NCI-H82 (cell line): ENCODE data around the gene COL6A3.

ENCODE experiments used
- DNase-seq: peaks from one replicate; lab custom pipeline; 2025; lab: John Stamatoyannopoulos, UW

The COL6A3 gene, protein sequence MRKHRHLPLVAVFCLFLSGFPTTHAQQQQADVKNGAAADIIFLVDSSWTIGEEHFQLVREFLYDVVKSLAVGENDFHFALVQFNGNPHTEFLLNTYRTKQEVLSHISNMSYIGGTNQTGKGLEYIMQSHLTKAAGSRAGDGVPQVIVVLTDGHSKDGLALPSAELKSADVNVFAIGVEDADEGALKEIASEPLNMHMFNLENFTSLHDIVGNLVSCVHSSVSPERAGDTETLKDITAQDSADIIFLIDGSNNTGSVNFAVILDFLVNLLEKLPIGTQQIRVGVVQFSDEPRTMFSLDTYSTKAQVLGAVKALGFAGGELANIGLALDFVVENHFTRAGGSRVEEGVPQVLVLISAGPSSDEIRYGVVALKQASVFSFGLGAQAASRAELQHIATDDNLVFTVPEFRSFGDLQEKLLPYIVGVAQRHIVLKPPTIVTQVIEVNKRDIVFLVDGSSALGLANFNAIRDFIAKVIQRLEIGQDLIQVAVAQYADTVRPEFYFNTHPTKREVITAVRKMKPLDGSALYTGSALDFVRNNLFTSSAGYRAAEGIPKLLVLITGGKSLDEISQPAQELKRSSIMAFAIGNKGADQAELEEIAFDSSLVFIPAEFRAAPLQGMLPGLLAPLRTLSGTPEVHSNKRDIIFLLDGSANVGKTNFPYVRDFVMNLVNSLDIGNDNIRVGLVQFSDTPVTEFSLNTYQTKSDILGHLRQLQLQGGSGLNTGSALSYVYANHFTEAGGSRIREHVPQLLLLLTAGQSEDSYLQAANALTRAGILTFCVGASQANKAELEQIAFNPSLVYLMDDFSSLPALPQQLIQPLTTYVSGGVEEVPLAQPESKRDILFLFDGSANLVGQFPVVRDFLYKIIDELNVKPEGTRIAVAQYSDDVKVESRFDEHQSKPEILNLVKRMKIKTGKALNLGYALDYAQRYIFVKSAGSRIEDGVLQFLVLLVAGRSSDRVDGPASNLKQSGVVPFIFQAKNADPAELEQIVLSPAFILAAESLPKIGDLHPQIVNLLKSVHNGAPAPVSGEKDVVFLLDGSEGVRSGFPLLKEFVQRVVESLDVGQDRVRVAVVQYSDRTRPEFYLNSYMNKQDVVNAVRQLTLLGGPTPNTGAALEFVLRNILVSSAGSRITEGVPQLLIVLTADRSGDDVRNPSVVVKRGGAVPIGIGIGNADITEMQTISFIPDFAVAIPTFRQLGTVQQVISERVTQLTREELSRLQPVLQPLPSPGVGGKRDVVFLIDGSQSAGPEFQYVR (N-terminal part only)

DNA sequence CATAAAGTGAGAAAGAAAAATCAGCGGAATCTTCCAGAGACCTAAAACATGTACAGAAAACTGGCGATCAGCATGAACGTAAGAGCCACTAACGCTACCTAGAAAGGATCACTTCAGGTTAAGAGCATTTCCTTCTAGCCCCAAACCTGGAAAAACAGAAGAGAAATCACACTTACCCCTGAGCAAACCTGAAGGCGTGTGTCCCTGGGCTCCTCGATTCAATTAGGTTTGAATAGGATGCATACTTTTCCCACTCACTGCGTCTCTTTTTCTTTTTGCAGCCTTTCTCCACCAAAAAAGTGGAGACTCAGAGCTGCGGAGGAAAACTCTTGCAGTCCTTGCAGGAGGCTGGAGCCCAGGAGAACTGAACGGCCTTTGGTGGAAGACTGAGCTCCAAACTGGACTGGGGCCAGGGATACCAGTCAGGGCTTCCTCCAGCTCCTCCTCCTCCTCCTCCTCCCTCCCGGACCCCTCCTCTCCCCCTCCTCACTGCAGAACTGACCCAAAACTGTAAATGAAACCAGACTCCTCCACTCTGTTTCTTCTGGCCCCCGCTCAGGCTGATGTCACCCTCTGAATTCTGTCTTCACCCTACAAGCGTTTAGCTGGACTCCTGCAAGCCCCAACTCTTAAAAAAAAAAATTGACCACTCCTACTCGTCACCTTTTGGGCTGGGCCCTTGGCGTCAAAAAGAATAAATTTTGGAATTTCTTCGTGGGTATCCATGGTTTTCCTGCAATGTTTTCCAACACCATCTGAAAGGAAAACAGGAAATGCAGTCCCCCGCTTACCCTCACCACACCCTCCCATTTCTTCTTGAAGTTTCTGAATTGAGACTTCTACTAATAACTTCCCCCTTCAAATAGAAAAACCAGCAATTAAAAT lies at the start of gene COL6A3:
COL6A3 (minus strand) TSS at position 388 of the 885 bp plus-strand sequence. CDS start 17,347 bp downstream, outside the sequence.
- no peak for DNase-seq

DNA sequence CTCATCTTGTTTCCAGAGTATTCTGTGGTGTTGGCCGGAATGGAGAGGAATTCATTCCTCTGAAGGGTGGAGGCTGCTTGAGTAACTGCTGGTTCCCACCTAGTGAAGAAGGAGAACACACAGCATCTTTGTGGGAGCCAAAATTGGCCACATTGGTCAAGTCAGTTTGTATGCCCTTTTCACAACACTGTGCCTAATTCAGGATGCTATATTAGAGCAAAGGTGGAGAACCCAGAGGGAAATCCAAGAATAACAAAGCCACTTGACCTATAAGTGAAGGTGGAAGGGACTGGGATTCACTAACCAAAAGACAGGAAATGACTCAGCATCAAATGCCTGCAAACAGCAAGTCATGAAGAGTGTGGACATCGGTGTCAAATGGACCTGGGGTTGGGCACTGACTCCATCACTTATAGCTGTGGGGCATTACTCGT lies 45.8 kb upstream of the COL6A3 start:
- DNase-seq, result no peak

DNA sequence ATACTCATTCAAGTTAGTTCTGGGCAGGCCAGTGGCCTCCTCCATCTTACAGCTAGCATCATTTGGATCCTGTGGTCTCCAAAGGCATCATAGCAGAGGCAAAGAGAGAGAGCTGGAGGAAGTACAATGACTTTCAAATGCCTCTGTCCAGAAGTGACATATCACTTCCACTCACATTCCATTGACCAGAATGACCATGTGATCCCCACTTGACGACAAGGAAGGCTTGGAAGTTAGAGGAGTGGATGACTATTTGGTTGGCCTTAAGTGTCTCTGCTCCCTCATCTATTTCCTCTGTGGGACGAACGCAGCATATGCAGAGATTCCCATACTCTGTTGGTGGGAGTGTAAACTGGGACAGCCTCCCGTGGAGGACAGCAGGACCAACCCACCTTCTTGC lies 45.3 kb upstream of the COL6A3 start:
- no peak for DNase-seq

DNA sequence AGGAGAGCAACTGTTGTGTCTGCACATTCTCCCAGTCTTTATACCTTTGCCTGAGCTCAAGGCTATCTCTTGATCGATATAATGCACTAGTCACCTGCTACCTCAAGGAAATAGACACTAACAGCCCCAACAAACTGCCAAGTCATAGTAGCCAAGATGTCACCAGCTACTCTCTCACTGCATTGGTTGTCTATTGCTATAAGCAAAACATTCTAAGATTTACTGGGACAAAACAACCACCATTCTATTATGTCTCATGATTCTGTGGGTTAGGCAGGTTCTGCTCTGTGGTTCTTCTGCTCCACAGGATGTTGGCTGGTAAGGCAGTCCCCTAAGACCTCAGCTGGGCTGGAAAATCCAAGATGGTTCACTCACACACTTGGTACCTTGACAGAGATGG lies 44.6 kb upstream of the COL6A3 start:
- DNase-seq, result no peak

DNA sequence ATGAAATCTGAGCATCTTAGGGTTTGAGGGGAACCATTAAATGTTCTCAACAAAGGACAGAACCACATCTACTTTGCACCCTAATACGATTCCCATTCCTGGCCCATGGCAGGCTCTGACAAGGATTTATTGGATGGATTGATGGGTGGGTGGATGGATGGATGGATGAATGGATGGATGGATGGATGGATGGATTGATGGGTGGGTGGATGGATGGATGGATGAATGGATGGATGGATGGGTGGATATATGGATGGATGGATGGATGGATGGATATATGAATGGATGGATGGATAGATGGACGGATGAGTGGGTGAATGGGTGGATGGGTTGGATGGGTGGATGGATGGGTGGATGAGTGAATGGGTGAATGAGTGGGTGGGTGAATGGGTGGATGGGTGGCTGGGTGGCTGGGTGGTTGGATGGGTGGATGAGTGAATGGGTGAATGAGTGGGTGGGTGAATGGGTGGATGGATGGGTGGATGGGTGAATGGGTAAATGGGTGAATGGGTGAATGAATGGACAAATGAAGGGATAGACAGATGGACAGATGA lies 43.5 kb upstream of the COL6A3 start:
- DNase-seq, result no peak

DNA sequence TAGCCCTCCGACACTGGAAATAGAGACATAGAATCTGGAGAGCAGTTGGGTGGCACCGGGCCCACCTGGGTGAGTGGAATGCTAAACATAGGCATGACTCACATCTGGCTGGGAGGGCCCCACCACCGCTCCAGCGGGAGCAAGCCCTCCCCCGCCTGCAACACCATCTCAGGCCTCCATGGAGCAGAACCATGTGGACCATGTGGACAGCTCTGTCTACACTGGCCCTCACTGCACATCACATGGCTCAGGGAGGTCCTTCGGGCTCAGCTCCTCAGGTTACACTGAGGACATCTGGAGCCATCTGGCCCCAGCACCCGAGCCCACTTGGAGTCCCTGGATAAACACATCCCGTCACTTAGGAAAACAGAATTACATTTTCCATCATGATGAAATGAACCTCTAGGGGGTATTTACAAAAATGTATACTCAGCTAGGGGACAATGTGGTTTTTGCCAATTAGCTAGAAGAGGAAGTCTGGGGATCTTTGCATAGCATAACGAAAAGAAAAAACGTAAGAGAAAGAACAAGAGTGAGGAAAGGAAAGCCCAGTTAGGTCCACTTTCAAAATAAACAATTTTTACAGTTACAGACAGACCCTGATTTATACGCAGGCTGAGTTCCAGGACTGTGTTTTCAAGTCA lies 42.4 kb upstream of the COL6A3 start:
- no peak for DNase-seq

DNA sequence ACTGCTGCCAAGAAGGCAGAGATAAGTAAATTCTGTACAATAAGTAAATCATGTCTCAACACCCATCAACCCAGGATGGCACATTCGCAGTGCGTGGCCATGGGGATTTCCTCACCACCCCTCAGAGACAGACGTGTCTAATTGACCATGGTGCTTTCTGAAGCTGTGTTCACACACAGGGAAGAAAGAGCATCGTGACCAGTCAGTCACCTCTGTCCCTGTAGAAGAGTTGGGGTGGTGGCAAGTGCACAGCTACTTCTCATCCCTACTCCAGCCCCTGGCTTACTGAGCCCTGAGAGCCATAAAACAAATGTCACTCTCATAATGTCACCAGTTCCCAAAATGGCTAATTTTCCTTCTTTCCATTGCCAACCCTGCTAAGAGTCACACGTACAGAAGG lies 41.8 kb upstream of the COL6A3 start:
- DNase-seq, result no peak

DNA sequence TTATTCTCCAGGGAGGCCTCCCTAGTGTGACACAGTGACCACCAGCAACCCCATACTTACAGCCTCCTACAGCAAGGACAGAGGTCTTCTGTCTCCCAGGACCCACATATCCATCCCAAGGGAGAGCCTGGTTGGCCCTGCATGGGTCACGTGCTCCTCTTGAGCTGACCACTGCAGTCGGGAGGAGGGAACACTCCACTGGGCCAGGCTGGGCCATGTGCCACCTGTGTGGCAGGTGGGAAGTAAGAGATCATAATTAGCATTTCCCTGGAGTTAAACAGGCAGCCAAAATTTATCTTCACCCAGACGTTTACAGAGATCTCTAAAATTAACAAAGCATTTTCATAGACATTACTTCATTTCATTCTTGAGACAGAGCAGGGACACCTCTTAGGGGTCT lies 39.7 kb upstream of the COL6A3 start:
- DNase-seq, result no peak

DNA sequence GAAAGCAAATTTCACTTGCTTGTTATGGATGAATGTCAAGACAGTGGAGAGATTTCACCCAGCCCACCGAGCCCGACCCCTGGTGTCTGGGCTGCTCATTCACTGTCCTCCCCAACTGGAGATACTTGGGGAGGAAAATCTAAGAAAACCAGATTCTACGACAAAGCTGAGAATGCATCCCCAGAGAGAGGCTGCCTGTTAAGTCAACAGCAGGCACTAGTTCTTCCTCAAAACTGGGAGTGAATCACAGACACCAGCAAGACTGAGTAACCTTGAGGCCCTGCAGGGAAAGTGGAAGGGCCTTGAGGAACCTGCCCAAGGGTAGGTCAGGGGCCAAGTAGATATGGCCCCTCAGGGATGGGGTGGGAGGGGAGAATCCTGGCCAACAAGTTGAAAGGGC lies 38.9 kb upstream of the COL6A3 start:
- DNase-seq, result no peak

DNA sequence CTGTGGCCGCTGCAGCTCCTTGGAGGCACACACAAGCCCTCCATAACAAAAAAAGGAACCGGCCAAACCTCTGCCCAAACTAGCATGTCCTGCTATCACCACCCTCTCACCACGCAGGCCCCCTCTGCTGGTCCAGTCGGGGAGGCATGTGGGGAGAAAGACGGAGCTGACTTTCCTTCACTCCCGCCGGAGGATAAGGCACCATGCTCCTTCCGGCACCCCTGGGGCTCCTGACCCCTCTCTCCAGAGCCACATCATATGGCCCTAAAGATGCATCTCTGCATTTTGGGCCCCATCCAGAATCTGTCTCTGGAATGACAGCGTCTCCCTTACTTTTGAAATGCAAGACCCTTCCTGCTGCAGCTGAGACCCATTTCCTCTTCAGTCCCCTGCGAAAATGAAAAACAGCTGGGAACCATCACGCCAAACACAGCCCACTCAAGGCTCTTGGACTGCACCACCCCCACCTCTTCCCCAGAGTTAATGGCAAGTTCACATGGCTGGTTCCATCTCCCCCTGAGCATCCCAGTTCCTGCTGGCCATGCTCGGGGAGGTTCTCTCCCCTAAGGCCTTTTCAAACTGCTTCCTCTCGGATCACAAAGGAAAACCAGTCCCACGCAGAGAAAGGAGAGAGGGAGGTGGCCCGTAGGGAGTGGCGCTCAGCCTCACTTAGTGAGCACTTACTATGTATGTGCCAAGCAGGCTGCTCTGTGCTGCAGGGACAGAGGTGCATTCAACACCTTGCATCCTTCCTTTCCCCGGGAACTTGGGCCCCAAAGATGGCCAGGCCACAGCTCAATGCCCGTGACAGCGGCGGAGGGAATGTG lies 37.9 kb upstream of the COL6A3 start:
- DNase-seq, result no peak

DNA sequence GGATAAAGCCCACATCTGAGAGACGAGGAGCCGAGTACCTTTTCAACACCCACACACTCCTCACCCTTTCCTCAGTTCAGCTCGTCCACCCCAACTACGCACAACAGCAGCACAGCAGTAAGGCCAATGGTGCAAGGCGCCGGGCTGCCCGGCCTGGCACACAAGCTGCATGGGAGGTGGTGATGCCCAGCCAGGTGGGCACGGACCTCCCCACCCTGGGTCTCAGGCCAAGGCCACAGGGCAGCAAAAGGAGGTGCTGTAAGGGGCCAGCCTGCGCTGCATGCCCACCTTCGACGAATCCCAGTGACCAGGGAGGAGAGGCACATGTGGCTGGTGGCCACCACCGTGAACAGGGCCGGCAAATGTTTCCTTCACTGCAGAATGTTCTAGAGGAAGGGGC lies 36.6 kb upstream of the COL6A3 start:
- no peak for DNase-seq

DNA sequence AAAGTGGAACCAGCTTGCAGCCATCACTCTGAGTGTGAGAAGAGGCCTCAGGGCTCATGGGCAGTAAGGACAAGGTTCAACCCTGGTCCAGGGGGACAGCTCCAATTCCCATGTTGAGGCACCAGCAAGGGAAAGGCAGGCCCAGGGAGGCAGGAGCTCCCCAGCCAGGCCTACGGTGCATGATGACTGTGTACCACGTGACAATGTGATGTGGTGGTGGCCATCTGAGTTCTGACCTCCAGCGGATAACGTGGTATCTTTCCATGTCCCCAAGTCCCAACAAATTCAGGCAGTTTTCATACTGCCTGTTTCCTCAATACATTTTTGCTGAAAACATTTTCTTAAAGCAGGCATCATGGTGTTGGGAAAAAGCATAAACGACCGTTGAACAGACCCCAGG lies 36.1 kb upstream of the COL6A3 start:
- DNase-seq, result no peak

DNA sequence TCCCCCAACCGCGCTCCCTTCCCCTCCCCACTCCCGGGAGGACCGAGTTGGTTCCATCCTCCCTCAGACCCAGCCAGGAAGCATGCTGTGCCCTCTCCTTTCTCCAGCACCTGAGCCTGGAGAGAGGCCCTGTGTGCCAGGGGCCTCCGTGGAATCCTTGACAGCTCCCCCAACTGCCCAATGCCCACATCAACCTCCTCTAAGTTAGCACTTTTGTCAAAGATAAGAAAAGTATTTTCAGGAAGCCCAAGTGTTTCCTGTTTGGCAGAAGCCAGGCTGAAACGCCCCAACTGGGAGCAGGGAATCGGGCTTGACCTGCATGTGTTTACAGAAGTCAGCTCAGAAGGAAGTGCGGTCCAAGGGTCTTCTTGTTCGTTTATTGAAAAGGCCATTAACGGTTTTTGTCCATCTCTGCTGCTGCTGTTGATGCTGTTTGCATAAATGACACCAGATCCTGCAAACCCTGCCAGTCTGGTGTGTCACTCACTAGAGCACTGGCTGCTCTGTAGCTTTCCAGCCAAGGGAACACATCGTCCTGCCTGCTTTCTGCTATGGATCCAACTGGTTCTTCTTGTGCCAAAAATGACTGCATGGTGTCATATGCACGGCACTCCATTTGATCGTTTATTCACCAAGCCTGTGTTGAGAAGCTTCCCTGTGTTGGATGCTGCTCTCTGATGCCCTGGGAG lies 35.4 kb upstream of the COL6A3 start:
- DNase-seq, result no peak

DNA sequence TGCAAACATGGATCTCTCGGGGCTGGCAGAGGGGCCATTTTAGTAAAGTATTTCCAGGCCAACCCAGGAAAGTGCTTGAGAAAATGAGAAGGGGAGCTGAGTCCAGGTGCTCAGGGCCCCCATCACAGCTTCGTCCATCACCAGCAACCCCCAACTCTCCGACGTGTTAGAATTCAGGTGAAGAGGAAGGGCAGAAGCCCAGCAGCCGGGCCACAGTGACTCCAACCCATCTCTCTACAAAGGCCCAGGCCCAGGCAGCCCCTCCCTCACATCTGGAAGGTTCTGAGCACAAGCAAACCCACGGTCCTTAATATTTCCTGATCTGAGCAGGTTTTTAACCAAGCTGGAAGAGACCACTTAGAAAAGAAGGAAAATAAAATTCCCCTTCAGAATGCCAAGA lies 34.7 kb upstream of the COL6A3 start:
- DNase-seq, result no peak

DNA sequence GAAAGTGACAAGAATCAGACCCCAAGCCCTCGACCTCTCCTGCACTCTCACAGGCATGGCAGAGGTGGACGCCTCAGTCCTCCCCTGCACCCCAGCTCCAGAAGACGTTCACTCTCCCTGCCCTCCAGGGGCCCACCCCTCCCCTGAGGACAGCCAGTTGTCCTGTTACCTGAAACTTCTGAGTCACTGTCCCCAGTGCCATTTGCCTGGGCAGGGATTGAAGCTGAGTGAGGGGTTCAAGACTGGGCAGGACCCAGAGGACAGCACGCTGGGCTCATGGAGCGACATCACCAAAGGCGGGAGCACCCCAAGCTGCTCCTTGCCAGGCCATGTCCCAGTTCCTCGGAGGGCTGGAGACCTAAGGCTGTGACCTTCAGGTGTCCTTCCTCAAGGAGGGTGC lies 34.2 kb upstream of the COL6A3 start:
- no peak for DNase-seq

DNA sequence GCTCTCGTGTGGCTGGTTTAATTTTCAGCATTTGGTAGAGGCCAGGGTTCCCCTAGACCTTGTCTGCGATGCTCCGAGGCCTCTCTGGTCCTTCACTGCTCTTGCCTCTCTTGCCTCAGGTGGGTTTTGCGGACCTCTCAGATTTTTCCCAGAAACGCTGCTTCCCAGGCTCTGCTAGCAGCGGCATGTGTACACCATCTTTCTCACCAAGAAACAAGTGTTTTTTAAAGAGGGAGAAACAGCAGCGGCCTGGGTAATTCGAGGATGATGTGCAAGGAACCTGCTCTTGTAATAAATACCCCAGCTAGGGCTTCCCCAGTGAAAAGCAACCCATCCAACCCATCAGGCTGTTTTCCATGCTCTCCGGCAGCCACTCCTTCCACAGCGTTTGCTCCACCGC lies 33.5 kb upstream of the COL6A3 start:
- DNase-seq, result no peak

DNA sequence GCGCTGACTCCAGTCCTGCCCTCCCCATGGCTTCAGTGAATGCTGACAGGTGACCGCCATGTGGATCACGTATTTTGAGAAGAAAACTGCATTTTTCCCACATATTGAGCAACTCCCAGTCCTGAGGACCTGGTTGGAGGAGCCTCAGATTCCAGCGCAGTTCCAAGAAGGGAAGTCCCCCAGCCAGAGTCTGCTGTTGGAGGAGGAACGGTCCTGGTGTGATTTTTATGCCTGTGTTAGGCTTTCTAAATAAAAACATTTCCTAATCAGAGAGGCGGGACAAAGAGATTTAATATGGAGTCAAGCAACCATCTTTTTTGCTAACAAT lies 32.3 kb upstream of the COL6A3 start:
- no peak for DNase-seq

DNA sequence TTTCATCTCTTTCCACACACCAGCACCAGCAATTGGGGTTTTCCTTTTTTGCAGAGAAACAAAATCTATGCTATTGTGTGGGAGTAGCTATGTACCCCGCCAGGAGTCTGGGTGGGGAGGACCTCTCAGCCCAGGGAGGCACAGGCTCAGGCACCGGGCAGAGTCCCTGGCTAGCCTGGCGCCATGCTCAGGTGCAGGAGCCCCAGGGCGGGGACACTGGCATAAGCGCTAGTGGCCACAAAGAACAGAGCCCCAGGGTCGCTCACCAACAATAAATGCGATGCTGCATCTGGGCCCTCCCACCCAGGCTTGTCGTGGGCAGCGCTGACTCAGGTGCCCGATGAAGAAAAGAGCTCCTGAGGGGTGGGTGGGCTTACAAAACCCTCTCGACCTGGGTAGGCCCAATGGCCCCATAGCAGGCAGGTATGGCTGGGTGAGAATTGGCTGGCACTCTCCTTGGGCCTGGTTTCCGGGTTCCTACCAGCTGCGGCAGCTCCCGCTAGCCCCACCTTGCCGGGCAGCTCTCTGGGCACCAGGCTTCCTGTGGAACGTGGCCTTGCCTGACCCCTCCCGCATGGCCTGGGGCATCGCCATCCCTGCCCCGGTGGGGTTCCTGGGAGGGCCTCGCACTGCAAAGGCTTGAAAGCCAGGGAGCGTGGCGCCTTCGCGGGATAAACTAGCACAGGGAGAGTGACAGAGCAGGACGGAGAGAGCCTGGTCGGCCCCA lies 31.8 kb upstream of the COL6A3 start:
- DNase-seq, result no peak

DNA sequence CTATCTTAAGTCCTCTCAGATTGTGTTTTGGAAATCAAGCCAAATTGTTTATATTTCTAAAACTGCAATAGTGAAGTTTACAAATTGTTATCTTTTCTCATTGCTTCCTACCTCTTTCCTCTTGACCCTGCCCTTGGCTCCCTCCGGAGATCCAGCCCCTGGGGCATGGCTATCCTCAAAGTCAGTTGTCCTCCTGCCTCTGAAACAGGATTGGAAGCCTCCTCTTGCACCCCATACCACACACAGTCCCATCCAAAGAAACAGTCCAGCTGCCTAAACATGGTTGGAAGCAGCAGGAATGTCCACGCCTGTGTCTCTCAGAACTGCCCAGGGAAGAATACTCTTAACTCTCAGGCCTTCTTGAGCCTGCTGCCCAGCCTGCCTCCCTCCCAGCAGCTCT lies 30.1 kb upstream of the COL6A3 start:
- DNase-seq, result no peak
